Measurements from ENCODE around the gene EVI2B.

DNA sequence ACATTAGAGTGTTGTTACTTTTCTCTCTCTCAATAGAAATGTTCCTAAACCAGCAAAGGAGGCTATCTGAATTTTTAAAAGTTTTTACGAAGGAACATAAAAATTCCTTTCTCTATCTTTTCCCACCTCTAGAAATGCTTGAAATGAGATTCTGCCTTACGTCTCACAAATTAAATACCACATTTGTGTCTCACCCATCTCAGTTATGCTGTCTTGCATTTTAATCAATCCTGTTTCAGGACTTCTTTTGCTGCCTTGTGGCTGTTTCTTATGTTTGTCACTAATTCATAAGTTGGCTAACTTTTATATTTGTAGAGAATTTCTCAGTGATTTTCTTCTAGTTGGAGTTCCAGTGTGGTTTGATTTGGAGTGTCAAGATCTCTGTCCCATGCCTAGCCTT lies 20.3 kb downstream of the EVI2B start:
- TF ChIP-seq EZH2phosphoT487 (IDR thresholded peaks at IDR 0.05; ENCODE audit: borderline replicate concordance) (no peak), POLR2AphosphoS5 (IDR thresholded peaks at IDR 0.05; ENCODE audit: low read depth, low read length) (no peak), EZH2 (IDR thresholded peaks at IDR 0.05) (no peak), CTCF (IDR thresholded peaks at IDR 0.05 in 2 of 3, conservative IDR thresholded peaks at IDR 0.05 in 1 of 3; ENCODE audit: borderline replicate concordance in 1 of 3, insufficient read depth in 1 of 3, low read depth in 2 of 3, low read length in 2 of 3) (no peak), POLR2A (IDR thresholded peaks at IDR 0.05; ENCODE audit: borderline replicate concordance, extremely low read depth, insufficient read depth, insufficient read length) (no peak), MAX (IDR thresholded peaks at IDR 0.05) (no peak), SP1 (IDR thresholded peaks at IDR 0.05; ENCODE audit: low read depth) (no peak), CEBPB (IDR thresholded peaks at IDR 0.05; ENCODE audit: low read depth) (no peak)
- TF ChIP-seq, protein P1, sequence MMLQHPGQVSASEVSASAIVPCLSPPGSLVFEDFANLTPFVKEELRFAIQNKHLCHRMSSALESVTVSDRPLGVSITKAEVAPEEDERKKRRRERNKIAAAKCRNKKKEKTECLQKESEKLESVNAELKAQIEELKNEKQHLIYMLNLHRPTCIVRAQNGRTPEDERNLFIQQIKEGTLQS (IDR thresholded peaks at IDR 0.05), result no peak
